ENCODE results near the gene NRARP.
A peak's percentile ranks its signal among the peaks of the same experiment; 100 is the strongest.

Gene NRARP

GRCh38 chr9:137286975-137287383 is 15.1 kb downstream of the NRARP start (continued):
- no peak for TF ChIP-seq RBAK (tag by site-specific recombination; IDR thresholded peaks at IDR 0.05)
- TF ChIP-seq ZNF610 (tag by site-specific recombination; IDR thresholded peaks at IDR 0.05; ENCODE audit: borderline replicate concordance), result no peak
- TF ChIP-seq TRIM28 (IDR thresholded peaks at IDR 0.05; ENCODE audit: borderline replicate concordance, low read length), result no peak
- no peak for TF ChIP-seq SCRT1 (tag by site-specific recombination; IDR thresholded peaks at IDR 0.05; ENCODE audit: borderline replicate concordance)
- TF ChIP-seq ZSCAN30 (tag by site-specific recombination; IDR thresholded peaks at IDR 0.05), result peak; percentile 52; the same call in 1 of the 2 replicates
- TF ChIP-seq ZNF416 (tag by site-specific recombination; IDR thresholded peaks at IDR 0.05), result no peak
- TF ChIP-seq ZNF639 (tag by site-specific recombination; IDR thresholded peaks at IDR 0.05), result no peak
- TF ChIP-seq ZNF558 (tag by site-specific recombination; IDR thresholded peaks at IDR 0.05), result no peak
- no peak for TF ChIP-seq INSM2 (tag by site-specific recombination; IDR thresholded peaks at IDR 0.05)
- no peak for TF ChIP-seq KLF8 (tag by site-specific recombination; IDR thresholded peaks at IDR 0.05)
- TF ChIP-seq ZNF169 (tag by site-specific recombination; IDR thresholded peaks at IDR 0.05), result no peak
- TF ChIP-seq ZNF37A (tag by site-specific recombination; IDR thresholded peaks at IDR 0.05), result no peak
- TF ChIP-seq KLF10 (tag by site-specific recombination; IDR thresholded peaks at IDR 0.05), result no peak
- TF ChIP-seq PRDM1 (tag by site-specific recombination; IDR thresholded peaks at IDR 0.05), result no peak
- peak; percentile 80 for TF ChIP-seq GLIS1 (tag by site-specific recombination; IDR thresholded peaks at IDR 0.05)
- TF ChIP-seq ZNF335 (tag by site-specific recombination; conservative IDR thresholded peaks at IDR 0.05), result no peak
- no peak for TF ChIP-seq ZNF239 (tag by site-specific recombination; IDR thresholded peaks at IDR 0.05)
- TF ChIP-seq ZNF112 (tag by site-specific recombination; IDR thresholded peaks at IDR 0.05), result no peak
- TF ChIP-seq ZNF398 (tag by site-specific recombination; IDR thresholded peaks at IDR 0.05), result no peak
- TF ChIP-seq ZNF501 (tag by site-specific recombination; IDR thresholded peaks at IDR 0.05), result 0 out of 2 replicates have a peak, but pooled peaks have one; percentile 51
- no peak for TF ChIP-seq AEBP2 (tag by site-specific recombination; IDR thresholded peaks at IDR 0.05; ENCODE audit: borderline replicate concordance)
- no peak for TF ChIP-seq REST (tag by site-specific recombination; IDR thresholded peaks at IDR 0.05)
- TF ChIP-seq ZNF404 (tag by site-specific recombination; IDR thresholded peaks at IDR 0.05), result no peak
- no peak for TF ChIP-seq ZNF23 (tag by site-specific recombination; IDR thresholded peaks at IDR 0.05; ENCODE audit: borderline replicate concordance)
- TF ChIP-seq ZNF529 (tag by site-specific recombination; IDR thresholded peaks at IDR 0.05; ENCODE audit: insufficient replicate concordance), result no peak
- no peak for TF ChIP-seq ZNF548 (tag by site-specific recombination; IDR thresholded peaks at IDR 0.05)
- no peak for TF ChIP-seq HOXC10 (CRISPR knock-in tag; IDR thresholded peaks at IDR 0.05)
- TF ChIP-seq ZNF121 (tag by site-specific recombination; IDR thresholded peaks at IDR 0.05), result no peak
- no peak for TF ChIP-seq ZNF302 (tag by site-specific recombination; IDR thresholded peaks at IDR 0.05; ENCODE audit: low read depth)
- no peak for TF ChIP-seq ZBTB6 (tag by site-specific recombination; IDR thresholded peaks at IDR 0.05)
- TF ChIP-seq ZBTB21 (tag by site-specific recombination; IDR thresholded peaks at IDR 0.05), result no peak
- peak; percentile 78 for TF ChIP-seq ZFHX2 (tag by site-specific recombination; conservative IDR thresholded peaks at IDR 0.05)
